HepG2 (cell line): ENCODE measurements around the gene COL18A1. TPM values are rescaled to one million over a fixed set of nuclear protein-coding genes. Genes with fewer than 3 reads are reported as not detected.

Experiments used
- NCOA2 ChIP-seq: sonication (generic); formaldehyde crosslinking; IDR thresholded peaks from 2 replicates; pipeline ENCODE4 v1.8.0; 2022; ENCODE audit warnings: inconsistent platforms
- NFIB ChIP-seq: sonication (generic); formaldehyde crosslinking; IDR thresholded peaks from 2 replicates; pipeline ENCODE4 v1.9.0; 2021; ENCODE audit warnings: missing genetic modification reagents, mild to moderate bottlenecking, borderline replicate concordance
- SKI ChIP-seq: fragments of 450-650 bp; IDR thresholded peaks from one replicate; pipeline ENCODE4 v1.6.1; 2018; ENCODE audit warnings: mild to moderate bottlenecking; ENCODE audit not compliant: partially characterized antibody
- U2AF1 ChIP-seq: fragments of 200-400 bp; formaldehyde crosslinking; optimal IDR thresholded peaks from 2 replicates; pipeline ENCODE3; 2017; ENCODE audit warnings: mild to moderate bottlenecking, low read depth, low read length
- YEATS4 ChIP-seq: sonication (generic); formaldehyde crosslinking; IDR thresholded peaks from 2 replicates; pipeline ENCODE4 v1.4.0; 2020; ENCODE audit warnings: missing genetic modification reagents, borderline replicate concordance
- ZFP90 ChIP-seq: sonication (generic); formaldehyde crosslinking; IDR thresholded peaks from 2 replicates; pipeline ENCODE4 v1.8.0; 2022; ENCODE audit warnings: missing genetic modification reagents, mild to moderate bottlenecking, inconsistent platforms, borderline replicate concordance
- ZNF263 ChIP-seq: sonication (generic); formaldehyde crosslinking; IDR thresholded peaks from 2 replicates; pipeline ENCODE4 v1.4.0; 2020; ENCODE audit warnings: missing genetic modification reagents
- ZSCAN25 ChIP-seq: sonication (generic); formaldehyde crosslinking; IDR thresholded peaks from 2 replicates; pipeline ENCODE4 v1.8.0; 2022; ENCODE audit warnings: mild to moderate bottlenecking, missing genetic modification reagents
- polyA plus RNA-seq, 8 experiments: library from polyadenylated mRNA; depleted of rRNA in 3 of 8; stranded (reverse) in 7 of 8; unstranded in 1 of 8; fragments of >200 nt; fragmentation: Illumina TruSeq in 4 of 8; extraction: Trizol in 4 of 8; gene quantifications; 2 replicates each; pipeline versions ENCODE4 v1.2.1 to v1.2.3, GENCODE V29; 2011 to 2016; ENCODE audit warnings: low read depth in 4 of 8, missing spikeins in 1 of 8, mixed read lengths in 1 of 8; ENCODE audit not compliant: insufficient read depth in 1 of 8
- total RNA-seq, 5 experiments: library from RNA; depleted of rRNA; stranded (reverse); fragments of >200 nt; fragmentation: Illumina TruSeq; extraction: Trizol; gene quantifications; 2 replicates each; pipeline ENCODE4 v1.2.3, GENCODE V29; 2016; ENCODE audit warnings: low read depth in 1 of 5
- TF ChIP-seq, protein P1 (sequence below): sonication (generic); formaldehyde crosslinking; IDR thresholded peaks from 2 replicates; pipeline ENCODE4 v1.4.0; 2020; ENCODE audit warnings: missing genetic modification reagents
- TF ChIP-seq, protein P2 (sequence below): sonication (generic); formaldehyde crosslinking; conservative IDR thresholded peaks from 2 replicates; pipeline ENCODE4 v1.4.0; 2020; ENCODE audit warnings: missing genetic modification reagents
- TF ChIP-seq, protein P3 (sequence below): sonication (generic); formaldehyde crosslinking; IDR thresholded peaks from 2 replicates; pipeline ENCODE4 v1.4.0; 2020; ENCODE audit warnings: low read depth, missing genetic modification reagents
- TF ChIP-seq, protein P4 (sequence below): sonication (generic); formaldehyde crosslinking; IDR thresholded peaks from 2 replicates; pipeline ENCODE4 v1.5.1; 2020; ENCODE audit warnings: mild to moderate bottlenecking, missing genetic modification reagents, borderline replicate concordance
- TF ChIP-seq, protein P5 (sequence below): sonication (generic); formaldehyde crosslinking; IDR thresholded peaks from 2 replicates; pipeline ENCODE4 v1.5.0; 2020; ENCODE audit warnings: missing genetic modification reagents, mild to moderate bottlenecking, borderline replicate concordance
- TF ChIP-seq, protein P6 (sequence below): sonication (generic); formaldehyde crosslinking; IDR thresholded peaks from 2 replicates; pipeline ENCODE4 v1.5.1; 2020; ENCODE audit warnings: mild to moderate bottlenecking, missing genetic modification reagents, moderate library complexity

COL18A1 gene
- total and polyA plus RNA-seq, 2 of the 13 experiments (the other 11 are each of a cell fraction or from before 2014, with no cell fraction given), result 79.0 to 102 TPM

DNA sequence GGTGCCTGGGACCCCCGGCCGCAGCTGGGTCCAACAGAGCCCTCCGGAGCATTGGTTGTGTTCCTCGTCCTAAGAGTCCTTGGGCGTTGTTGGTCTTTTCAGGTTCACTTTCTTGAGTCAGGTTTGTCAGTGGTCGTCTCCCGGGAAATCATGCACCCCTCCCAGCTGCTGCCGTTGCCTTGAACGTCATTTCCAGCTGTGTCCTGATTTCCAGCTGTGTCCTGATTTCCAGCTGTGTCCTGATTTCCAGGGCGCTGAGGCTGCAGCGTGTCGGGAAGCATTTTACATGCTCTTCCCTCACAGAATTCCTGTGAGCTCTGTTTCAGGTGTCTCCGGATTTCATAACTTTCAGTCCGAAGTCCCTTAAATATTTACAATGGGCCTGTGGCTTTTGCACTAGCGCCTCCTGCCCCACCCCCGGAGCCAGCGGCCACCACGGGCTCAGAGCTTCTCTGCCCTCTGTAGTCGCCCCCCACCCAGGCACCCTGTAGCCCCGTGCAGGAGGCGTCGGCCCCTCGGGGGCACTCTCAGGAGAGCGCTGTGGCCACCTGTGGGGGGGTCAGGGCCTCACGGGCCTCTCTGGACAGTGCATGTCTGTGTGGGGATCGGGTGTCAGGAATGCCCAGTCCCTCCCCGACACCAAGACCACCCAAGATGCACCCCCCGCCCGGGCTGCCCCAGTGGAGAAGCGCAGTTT is 66.7 kb downstream of the COL18A1 start (continued):
- TF ChIP-seq, protein P1, sequence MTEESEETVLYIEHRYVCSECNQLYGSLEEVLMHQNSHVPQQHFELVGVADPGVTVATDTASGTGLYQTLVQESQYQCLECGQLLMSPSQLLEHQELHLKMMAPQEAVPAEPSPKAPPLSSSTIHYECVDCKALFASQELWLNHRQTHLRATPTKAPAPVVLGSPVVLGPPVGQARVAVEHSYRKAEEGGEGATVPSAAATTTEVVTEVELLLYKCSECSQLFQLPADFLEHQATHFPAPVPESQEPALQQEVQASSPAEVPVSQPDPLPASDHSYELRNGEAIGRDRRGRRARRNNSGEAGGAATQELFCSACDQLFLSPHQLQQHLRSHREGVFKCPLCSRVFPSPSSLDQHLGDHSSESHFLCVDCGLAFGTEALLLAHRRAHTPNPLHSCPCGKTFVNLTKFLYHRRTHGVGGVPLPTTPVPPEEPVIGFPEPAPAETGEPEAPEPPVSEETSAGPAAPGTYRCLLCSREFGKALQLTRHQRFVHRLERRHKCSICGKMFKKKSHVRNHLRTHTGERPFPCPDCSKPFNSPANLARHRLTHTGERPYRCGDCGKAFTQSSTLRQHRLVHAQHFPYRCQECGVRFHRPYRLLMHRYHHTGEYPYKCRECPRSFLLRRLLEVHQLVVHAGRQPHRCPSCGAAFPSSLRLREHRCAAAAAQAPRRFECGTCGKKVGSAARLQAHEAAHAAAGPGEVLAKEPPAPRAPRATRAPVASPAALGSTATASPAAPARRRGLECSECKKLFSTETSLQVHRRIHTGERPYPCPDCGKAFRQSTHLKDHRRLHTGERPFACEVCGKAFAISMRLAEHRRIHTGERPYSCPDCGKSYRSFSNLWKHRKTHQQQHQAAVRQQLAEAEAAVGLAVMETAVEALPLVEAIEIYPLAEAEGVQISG (CRISPR knock-in tag), result peak; percentile 62
- no peak for TF ChIP-seq ZFP90 (CRISPR knock-in tag)
- TF ChIP-seq, protein P2, sequence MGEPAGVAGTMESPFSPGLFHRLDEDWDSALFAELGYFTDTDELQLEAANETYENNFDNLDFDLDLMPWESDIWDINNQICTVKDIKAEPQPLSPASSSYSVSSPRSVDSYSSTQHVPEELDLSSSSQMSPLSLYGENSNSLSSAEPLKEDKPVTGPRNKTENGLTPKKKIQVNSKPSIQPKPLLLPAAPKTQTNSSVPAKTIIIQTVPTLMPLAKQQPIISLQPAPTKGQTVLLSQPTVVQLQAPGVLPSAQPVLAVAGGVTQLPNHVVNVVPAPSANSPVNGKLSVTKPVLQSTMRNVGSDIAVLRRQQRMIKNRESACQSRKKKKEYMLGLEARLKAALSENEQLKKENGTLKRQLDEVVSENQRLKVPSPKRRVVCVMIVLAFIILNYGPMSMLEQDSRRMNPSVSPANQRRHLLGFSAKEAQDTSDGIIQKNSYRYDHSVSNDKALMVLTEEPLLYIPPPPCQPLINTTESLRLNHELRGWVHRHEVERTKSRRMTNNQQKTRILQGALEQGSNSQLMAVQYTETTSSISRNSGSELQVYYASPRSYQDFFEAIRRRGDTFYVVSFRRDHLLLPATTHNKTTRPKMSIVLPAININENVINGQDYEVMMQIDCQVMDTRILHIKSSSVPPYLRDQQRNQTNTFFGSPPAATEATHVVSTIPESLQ, result 0 out of 2 replicates have a peak, but pooled peaks have one; percentile 71
- TF ChIP-seq, protein P3, sequence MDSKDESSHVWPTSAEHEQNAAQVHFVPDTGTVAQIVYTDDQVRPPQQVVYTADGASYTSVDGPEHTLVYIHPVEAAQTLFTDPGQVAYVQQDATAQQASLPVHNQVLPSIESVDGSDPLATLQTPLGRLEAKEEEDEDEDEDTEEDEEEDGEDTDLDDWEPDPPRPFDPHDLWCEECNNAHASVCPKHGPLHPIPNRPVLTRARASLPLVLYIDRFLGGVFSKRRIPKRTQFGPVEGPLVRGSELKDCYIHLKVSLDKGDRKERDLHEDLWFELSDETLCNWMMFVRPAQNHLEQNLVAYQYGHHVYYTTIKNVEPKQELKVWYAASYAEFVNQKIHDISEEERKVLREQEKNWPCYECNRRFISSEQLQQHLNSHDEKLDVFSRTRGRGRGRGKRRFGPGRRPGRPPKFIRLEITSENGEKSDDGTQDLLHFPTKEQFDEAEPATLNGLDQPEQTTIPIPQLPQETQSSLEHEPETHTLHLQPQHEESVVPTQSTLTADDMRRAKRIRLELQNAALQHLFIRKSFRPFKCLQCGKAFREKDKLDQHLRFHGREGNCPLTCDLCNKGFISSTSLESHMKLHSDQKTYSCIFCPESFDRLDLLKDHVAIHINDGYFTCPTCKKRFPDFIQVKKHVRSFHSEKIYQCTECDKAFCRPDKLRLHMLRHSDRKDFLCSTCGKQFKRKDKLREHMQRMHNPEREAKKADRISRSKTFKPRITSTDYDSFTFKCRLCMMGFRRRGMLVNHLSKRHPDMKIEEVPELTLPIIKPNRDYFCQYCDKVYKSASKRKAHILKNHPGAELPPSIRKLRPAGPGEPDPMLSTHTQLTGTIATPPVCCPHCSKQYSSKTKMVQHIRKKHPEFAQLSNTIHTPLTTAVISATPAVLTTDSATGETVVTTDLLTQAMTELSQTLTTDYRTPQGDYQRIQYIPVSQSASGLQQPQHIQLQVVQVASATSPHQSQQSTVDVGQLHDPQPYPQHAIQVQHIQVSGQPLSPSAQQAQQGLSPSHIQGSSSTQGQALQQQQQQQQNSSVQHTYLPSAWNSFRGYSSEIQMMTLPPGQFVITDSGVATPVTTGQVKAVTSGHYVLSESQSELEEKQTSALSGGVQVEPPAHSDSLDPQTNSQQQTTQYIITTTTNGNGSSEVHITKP (CRISPR knock-in tag), result peak; percentile 70; the same call in 1 of the 2 replicates
- TF ChIP-seq, protein P4, sequence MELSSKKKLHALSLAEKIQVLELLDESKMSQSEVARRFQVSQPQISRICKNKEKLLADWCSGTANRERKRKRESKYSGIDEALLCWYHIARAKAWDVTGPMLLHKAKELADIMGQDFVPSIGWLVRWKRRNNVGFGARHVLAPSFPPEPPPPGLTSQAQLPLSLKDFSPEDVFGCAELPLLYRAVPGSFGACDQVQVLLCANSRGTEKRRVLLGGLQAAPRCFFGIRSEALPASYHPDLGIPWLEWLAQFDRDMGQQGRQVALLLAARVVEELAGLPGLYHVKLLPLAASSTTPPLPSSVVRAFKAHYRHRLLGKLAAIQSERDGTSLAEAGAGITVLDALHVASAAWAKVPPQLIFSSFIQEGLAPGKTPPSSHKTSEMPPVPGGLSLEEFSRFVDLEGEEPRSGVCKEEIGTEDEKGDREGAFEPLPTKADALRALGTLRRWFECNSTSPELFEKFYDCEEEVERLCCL (CRISPR knock-in tag), result no peak
- TF ChIP-seq ZSCAN25 (CRISPR knock-in tag), result peak; percentile 43; the same call in 1 of the 2 replicates
- TF ChIP-seq SKI, result peak; percentile 82
- TF ChIP-seq YEATS4 (CRISPR knock-in tag), result peak; percentile 64; the same call in 1 of the 2 replicates
- TF ChIP-seq, protein P5, sequence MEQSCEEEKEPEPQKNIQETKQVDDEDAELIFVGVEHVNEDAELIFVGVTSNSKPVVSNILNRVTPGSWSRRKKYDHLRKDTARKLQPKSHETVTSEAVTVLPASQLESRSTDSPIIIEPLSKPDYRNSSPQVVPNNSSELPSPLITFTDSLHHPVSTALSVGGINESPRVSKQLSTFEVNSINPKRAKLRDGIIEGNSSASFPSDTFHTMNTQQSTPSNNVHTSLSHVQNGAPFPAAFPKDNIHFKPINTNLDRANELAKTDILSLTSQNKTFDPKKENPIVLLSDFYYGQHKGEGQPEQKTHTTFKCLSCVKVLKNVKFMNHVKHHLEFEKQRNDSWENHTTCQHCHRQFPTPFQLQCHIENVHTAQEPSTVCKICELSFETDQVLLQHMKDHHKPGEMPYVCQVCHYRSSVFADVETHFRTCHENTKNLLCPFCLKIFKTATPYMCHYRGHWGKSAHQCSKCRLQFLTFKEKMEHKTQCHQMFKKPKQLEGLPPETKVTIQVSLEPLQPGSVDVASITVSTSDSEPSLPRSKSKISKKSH, result no peak
- TF ChIP-seq, protein P6, sequence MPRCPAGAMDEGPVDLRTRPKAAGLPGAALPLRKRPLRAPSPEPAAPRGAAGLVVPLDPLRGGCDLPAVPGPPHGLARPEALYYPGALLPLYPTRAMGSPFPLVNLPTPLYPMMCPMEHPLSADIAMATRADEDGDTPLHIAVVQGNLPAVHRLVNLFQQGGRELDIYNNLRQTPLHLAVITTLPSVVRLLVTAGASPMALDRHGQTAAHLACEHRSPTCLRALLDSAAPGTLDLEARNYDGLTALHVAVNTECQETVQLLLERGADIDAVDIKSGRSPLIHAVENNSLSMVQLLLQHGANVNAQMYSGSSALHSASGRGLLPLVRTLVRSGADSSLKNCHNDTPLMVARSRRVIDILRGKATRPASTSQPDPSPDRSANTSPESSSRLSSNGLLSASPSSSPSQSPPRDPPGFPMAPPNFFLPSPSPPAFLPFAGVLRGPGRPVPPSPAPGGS (CRISPR knock-in tag), result no peak; the same call in 1 of the 2 replicates
- no peak for TF ChIP-seq ZNF263 (CRISPR knock-in tag)
- TF ChIP-seq U2AF1, result no peak
- TF ChIP-seq NFIB (CRISPR knock-in tag), result no peak
- TF ChIP-seq NCOA2 (CRISPR knock-in tag), result peak; percentile 97
